HG02623 (cell line): ENCODE results near the gene PIP4K2C.
"Not testable (repeated sequence)": the region's sequence is repeated elsewhere in the genome, so short reads cannot be mapped to it uniquely, and the experiment has no call there.

Experiments
- ATAC-seq: cut with Tn5 transposase; IDR thresholded peaks from one replicate; pipeline ENCODE4 v1.9.1; 2021; ENCODE audit warnings: moderate library complexity; ENCODE audit not compliant: unreplicated experiment

PIP4K2C gene

DNA sequence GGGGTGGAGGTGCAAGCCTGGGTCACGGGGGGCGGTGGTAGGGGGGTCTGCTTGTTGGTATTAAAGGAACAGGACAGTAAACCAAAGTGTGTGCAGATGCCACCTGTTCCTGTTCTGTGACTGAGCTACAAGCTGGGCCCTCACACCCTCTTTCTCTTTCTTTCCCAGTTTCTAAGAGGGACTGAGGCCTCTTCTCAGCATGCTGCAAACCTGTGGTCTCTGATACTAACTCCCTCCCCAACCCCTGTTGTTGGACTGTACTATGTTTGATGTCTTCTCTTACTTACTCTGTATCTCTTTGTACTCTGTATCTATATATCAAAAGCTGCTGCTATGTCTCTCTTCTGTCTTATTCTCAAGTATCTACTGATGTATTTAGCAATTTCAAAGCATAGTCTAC is 6.9 kb upstream of the PIP4K2C start:
- ATAC-seq = no peak

DNA sequence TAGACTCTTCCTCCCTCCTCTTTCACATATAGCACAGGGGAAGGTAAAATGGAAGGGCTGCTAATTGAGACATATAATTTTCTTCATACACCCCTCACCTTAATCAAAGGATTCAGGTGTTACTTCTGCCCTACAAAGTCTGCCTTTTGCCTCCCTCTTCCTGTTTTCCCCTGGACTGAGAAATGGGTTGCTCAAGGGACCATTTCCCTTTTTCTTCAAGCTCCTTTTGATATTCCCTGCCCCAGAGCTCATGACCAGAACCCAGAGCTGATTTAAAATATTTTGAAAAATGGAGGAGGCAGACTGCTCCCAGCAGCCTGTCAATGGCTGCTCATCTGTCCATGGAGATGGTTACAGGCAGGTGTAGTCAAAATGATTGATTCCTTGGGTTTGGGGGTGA is 6.3 kb upstream of the PIP4K2C start:
- ATAC-seq = no peak

DNA sequence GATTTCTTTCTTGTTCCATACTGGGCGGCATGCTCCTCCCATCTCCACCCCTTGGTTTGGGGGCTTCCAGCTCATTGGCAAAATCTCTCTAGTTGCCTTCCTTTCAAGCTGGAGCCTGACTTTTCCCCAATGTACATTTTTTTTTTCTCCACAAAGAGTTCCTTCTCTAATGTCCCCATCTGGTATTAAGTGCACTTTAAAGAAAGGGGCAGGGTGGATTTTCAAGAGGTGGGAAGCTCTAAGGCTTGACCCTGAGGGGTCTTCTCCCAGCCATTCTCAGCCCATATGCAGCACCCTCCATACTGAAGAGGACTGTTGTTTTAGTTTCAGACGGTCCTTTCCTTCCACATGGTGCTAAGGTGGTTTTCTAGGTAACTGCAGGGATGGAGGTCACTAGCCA is 5.8 kb upstream of the PIP4K2C start:
- ATAC-seq = no peak

DNA sequence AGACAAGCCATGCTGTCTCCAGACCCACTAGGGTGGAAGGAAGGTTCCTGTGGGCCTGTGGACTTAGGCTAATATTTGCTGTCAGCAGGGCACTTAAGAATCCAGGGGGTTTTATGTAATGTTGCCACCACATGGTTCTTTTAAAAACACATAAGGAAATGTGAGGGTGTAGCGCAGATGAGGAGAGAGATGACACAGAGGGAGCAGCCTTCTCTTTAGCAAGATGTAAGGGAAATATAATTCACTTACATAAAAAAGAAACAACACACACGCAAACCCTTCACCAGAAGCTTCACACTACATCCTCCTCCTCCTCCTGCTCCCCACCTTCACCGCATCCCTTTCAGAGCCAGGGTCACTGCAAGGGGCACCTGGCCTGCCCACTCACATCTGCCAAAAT is 4.9 kb upstream of the PIP4K2C start:
- ATAC-seq = no peak

DNA sequence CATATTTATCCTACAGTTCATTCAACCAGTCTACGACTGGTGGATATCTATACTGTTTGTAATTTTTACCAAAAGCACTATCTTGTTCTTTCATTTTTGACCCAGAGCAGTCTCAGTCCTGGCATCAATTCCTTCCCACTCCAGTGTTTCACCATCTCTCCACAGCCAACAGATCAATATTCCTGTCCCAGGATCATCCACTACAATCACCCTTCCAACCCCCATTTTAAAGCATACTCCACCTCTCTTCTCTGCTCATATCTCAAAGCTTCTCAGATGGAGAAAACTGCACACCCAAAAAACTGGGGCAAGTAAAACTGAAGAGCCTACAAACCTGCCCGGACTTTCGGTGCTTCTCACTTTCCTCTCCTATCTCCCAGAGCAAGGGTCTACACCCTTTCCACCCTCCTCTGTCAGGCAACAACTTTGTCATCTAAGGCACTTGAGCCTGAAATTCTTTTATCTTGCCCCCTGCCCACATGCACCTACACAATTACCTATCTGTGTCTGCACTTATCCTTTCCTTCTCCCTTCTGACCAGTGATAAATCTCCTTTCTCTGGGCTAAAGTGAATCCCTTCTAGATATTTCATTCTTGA is 4.1 kb upstream of the PIP4K2C start:
- no peak for ATAC-seq

DNA sequence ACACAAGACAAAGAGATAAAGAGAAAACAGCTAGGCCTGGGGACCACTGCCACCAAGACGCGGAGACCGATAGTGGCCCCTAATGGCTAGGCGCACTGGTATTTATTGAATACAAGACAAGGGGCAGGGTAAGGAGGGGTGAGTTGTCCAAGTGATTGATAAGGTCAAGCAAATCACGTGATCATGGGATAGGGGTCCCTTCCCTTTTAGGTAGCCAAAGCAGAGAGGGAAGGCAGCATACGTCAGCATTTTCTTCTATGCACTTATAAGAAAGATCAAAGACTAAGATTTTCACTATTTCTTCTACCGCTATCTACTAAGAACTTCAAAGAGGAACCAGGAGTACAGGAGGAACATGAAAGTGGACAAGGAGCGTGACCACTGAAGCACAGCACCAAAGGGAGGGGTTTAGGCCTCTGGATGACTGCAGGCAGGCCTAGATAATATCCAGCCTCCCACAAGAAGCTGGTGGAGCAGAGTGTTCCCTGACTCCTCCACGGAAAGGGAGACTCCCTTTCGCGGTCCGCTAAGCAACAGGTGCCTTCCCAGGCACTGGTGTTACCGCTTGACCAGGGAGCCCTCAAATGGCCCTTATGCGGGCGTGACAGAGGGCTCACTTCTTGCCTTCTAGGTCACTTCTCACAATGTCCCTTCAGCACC is 1.9 kb upstream of the PIP4K2C start:
- not testable (repeated sequence) for ATAC-seq

DNA sequence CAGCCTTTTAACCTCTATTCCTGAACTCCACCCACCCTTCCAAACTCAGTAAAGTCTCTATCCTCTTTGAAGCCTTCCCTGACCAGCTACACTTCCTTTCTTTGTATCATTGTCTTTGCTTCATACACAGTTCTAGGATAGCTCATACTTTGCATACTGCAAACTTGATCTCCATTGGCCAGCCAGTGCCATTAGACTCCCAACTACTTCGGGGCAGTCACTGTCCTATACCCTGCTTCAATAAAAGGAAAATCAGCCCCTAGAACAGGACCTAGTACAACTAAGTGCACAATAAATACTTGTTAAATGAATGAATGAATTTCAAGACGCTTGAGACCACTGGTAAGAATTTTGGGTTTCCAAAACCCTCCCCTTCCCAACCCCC is 521 bp upstream of the PIP4K2C start:
- ATAC-seq = no peak

DNA sequence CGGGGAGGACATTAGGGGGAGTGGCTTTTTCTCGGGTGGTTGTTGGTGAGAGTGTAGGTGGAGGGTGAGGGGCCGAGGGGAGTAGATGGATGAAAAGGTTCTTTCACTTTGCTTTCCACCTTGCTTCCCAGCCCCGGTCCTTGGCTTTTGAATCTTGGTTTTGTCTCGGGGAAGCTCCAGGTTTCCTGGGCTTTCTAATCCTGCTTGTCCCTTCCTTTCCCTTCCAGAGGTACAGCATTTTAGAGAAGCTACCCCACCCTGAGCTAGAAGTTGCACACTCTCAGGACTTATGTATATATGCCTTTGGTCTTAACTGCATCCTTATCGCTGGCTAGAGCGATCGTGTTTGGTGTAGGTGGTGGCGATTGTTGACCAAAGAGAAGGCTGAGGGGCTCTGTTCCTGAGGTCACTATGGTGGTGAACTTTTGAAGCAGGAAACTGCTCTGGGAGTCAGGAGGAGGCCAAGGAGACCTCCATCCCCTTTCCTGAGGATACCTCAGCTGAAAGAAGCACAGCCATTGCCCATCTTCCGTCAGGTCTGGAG is 862 bp downstream of the PIP4K2C start:
- no peak for ATAC-seq

DNA sequence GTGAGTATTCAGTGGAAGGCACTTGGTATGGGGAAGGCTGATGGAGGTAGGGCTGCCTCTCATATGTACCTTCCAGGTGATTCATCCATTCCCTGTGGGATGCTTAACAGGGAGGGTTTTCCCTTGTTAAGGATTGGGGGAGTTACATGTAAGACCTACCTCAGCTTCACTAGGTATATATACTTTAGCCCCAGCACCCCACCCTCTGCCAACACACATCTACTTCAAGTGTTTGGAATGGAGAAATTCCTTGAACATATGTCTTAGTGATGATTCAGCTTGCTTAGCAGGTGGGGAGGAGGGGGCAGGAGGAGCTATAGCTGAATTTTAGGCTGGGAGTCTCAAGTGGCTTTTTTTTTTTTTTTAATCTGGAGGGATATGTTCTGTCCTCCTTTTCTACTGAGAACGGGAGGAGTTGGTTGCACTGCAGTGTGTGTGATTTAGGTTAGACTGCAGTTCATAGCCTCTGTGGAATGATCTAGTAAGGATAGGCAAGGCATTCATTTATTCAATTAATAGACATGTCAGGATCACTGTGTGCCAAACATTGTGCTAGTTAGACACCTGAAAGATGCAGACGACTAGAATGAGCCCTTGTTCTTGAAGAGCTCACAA is 1.7 kb downstream of the PIP4K2C start:
- no peak for ATAC-seq

DNA sequence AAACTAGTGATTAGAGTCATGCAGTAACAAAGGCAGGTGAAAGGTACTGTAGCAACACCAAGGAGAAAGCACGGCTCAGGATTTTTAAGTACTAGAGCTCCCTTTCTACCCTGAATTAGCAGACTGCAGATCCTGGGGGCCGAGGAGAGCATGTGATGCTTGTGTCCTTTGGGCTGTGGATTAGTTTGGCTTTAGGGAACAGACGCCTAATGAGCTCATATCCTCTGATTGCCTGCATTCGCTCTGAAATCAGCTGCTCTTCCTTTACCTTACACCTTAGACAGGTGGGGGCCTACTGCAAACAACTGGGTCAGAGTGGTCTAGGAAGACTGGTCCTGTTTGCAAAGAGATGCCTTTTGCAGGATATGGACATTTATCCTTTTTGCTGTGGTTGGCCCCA is 2.2 kb downstream of the PIP4K2C start:
- ATAC-seq = no peak

DNA sequence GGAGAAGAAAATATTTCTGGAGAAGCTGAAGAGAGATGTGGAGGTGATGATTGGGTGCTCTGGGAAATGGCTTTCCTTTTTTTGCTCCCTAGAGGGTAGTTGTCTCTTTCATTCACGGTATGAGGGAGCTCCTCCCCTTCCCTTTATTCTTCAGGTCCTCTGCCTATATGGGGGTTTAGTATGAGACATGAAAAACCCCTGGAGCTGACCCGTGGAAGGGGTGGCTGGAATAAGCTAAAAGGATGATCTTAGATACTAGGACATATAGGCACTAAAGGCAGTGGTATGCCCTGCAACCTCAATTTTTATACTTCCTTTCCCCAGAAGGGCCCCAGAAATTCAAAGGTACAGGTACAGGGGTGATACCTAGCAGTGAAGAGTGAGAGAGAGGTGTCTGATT is 9.4 kb downstream of the PIP4K2C start:
- ATAC-seq = no peak

DNA sequence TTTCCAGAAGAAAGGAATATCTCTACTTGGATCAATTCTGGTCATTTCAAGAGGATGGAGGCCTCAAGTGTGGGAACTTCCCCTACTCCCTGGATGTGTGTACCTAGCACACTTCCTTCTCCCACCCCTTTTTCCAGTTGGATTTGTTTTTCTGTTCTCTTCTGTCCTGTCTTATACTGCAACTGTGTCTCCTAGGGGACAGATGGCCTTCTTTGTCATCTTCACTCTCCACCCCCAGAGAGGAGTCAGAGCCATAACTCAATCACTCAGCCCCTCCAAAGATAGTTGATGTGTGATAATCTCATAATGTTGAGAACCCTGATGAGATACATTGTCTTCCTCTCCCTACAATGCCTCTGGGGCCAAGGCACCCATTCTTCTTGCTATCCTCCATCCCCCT is 11.6 kb downstream of the PIP4K2C start:
- ATAC-seq = no peak

DNA sequence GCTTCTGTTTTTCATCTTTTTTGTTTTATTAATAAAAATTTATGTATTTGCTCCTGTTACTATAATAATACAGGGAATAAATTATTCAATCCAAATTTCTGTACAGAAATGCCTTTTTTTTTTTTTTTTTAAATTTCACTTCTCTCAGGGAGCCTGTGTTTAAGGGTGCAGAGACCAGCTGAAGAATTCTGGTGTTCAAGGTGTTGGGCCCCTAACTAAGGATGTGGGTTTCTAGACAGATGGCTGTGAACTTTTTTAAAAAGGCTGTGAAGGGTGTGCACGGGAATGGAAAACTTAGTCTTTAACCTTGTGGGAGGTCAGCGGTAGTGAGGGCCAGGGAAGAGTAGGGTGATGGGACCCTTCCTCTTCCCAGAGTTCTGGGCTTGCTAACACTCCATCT is 12.3 kb downstream of the PIP4K2C start:
- no peak for ATAC-seq

DNA sequence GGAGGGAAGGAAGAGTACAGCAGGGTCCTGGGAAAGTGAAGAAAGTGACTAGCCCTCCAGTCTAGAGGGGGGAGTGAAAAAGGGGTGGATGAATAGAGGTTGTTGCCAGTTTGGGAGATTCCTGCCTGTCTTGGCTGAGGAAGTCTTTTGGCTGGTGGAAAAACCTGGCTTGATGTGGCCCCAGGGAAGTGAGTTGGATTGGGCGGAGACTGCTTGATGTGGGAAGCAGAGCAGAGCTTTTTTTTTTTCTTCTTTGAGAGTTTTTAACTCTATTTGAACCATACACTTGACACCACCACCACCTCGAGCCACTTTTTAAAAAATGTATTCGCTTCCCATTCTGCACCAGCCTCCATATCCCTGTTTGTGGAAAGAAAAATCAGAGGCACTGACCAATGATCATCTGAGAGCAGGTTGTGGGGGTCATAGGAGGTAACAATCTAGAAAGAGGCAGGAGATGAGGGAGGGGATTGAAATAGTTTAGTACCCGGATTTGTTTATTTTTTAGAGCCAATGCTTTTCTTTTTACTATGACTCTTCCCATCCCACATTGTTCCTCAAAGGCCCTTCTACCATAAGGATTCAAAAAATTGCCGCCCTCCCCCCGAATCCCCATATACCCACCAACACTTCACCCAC is 12.9 kb downstream of the PIP4K2C start:
- no peak for ATAC-seq

DNA sequence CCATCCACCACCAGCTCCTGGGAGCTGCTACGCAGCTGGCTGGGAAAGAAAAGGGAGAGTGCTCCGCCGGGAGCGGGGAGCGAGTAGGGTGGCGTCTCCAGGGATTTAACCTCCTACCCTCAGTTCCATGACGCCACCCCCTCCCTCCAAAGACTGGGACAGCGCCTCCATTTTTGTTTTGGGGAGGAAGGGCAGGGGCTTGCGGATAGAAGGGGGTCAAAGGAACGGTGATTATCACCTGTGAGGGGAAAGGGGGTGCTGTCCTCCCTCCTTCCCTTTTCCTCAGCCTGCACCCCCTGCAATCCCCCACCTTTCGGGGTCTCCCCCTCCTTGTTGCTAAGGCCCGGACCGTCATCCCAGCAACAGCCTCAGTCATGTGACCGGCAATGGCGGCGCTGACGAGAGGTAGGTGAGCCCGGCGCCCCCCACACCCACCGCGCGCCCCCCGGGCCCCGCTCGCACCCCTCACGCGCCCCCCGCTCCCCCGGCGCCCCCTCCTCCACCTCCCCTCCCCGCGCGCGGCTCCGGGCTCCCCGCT is 13.5 kb downstream of the PIP4K2C start, which contains the start of gene DTX3:
Gene DTX3 (plus strand): TSS at position 371 of the 538 bp plus-strand sequence. CDS start 1,694 bp downstream, outside the sequence.
- ATAC-seq = no peak

DNA sequence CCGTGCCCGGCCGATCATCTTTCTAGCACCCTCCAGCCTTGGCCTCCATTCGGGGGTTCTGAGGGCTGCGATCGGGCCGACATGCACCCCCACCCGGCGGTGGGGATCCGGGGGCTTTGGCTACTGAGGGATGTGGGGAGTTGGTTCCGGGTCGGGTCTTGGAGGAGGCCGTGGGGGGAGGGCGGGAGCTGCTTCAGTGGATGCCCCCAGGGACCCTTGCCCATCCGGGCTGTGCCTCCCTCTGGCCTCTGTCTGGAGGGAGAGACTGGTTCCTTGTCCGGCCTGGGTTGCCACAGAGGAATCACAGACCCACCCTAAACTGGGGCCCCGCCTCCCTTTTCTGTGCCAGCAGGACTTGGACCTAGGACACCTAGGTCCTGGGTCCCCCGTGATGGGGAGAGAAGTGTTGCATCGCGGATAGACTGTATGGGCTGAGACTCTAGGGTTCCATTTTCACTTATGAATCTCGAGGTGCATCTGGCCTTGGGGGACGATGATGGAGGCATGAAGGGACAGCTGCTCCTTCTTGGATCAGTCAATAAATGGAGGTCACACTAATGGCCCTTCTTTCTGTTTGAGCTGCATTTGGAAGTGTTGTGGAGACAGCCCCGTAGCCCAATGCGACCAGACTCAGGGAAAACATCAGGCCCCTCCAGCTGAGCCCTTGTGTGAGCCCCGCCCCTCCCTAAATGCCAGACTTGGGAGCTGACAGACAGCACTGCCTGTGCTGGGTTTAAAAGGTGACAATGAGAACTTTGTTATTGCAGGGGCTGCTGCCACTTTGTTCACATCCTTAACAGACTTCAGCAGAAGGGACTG is 14.2 kb downstream of the PIP4K2C start:
- ATAC-seq = no peak

DNA sequence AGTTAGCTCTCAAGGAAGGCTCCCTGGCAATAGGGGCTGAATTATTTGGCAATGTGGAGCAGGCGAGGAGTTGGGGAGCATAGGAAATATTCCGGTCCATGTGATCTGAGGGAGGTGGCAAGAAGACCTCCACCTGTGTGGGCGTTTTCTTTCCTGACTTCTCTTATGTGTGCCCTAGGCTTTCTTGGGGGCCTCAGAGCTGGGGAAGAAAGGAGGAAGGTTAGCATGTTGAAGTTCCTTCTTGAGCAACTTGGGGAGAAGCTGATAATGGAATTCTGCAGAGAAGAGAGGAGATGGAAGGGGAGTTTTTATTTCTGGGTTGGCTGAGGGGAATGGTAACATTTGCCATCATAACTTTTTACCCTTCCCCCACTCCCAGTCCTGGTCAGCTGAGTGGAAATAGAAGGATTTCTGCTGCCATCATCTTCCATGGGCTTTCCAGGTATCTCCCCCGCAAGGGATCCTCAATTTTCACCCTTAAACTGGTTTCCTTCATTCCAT is 14.9 kb downstream of the PIP4K2C start:
- no peak for ATAC-seq

DNA sequence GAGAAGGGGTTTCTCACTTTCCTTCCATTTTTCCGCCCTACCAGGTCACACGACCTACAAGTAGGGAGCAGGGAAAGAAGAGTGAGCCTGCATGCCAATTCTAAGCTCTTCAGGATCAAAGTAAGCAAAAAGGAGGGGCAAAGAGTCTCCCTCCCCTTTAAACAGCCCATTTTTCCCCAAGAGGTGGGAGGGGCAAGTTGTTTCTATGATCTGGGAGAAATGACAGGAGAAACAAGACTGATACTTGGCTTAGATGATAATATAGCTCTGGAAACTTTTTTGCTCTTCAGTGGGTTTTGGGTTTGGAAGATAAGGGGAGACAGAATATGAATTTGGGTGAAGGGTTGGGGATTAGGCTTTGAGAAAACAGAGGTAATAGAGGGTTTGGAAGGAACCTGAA is 15.4 kb downstream of the PIP4K2C start:
- ATAC-seq = no peak

DNA sequence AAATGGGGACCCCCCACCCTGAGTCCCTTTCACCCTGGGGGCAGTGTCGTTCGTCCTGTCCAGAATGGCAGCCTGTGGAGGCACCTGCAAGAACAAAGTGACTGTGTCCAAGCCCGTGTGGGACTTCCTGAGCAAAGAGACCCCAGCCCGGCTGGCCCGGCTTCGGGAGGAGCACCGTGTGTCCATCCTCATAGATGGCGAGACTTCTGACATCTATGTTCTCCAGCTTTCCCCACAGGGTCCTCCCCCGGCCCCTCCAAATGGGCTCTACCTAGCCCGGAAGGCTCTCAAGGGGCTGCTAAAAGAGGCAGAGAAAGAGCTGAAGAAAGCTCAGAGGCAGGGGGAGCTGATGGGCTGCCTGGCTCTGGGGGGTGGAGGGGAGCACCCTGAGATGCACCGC is 15.8 kb downstream of the PIP4K2C start:
- ATAC-seq = no peak

DNA sequence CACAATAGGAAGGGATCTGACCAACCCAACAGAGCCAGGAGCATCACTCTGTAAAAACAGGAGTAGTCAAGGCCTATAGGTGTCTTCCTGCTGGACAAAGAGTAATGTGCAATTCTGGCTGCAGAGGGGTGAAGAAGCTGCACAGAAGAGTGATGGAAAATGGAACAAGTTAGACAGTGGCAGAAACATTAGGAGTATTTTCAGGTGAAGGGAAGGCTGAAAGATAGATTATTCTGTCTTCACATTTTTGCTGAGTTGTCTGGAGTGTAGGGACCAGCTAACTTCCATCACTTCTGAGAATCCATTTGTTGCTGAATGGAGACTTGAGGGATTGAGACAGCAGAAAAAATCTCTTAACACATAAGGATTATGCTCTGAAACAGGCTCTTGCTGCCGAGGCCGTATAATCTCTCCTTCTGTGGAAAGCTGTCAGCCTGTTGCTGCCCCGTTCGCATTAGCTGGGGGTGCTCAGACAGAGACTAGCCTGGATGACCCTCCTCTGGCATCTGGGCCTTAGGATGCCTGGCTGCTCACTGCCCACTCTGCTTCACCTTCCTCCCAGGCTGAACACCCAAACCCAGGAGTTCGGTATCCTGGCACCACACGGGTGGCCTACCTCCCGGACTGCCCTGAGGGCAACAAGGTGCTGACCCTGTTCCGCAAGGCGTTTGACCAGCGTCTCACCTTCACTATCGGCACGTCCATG is 17.1 kb downstream of the PIP4K2C start:
- no peak for ATAC-seq
